H1 (cell line): ENCODE data around the gene RASD2. TPM values are rescaled to one million over a fixed set of nuclear protein-coding genes. Genes with fewer than 3 reads are reported as not detected.

Experiments
- CTCF ChIA-PET: fragments of 300-600 bp; sonication (Branson Sonifier 250); formaldehyde crosslinking; loops from one replicate; lab custom pipeline; 2021; ENCODE audit not compliant: partially characterized antibody; lab: Charles Lee
- POLR2A ChIA-PET: fragments of 300-600 bp; sonication (Branson Sonifier 250); formaldehyde crosslinking; loops from one replicate; lab custom pipeline; 2021; ENCODE audit warnings: inconsistent platforms; ENCODE audit not compliant: partially characterized antibody; lab: Charles Lee
- DNase-seq, 2 experiments: peaks; one replicate each; pipeline versions ENCODE4 v3.0.0 to v3.0.0-alpha.2; 2010 to 2022; ENCODE audit warnings: low spot score in 2 of 2, low read depth in 1 of 2, mixed read lengths in 1 of 2
- FAIRE-seq: peaks from 2 replicates; lab custom pipeline; 2011; peaks lifted over from hg19 to GRCh38; lab: Jason Lieb, UNC
- H2AFZ ChIP-seq: 2 replicates; pipeline ENCODE4 v1.8.1; 2012; ENCODE audit warnings: low read length, inconsistent platforms
- H2AK5ac ChIP-seq: 2 replicates; pipeline ENCODE4 v1.6.1; 2013; ENCODE audit warnings: low read depth, low read length
- H2BK120ac ChIP-seq: replicated peaks from 2 replicates; pipeline ENCODE3; 2013; ENCODE audit warnings: low read depth, low read length, inconsistent platforms
- H2BK12ac ChIP-seq: 2 replicates; pipeline ENCODE4 v1.6.1; 2013; ENCODE audit warnings: low read depth, low read length
- H2BK15ac ChIP-seq: 2 replicates; pipeline ENCODE4 v1.6.1; 2013; ENCODE audit warnings: low read length
- H2BK20ac ChIP-seq: 2 replicates; pipeline ENCODE4 v1.6.1; 2013; ENCODE audit warnings: low read length
- H2BK5ac ChIP-seq: 2 replicates; pipeline ENCODE4 v1.6.1; 2013; ENCODE audit warnings: low read depth, low read length
- H3K14ac ChIP-seq: 2 replicates; pipeline ENCODE4 v1.6.1; 2013; ENCODE audit warnings: inconsistent platforms; ENCODE audit not compliant: insufficient read length
- H3K18ac ChIP-seq: 2 replicates; pipeline ENCODE4 v1.6.1; 2013; ENCODE audit warnings: low read length; ENCODE audit errors: extremely low read depth
- H3K23ac ChIP-seq: 2 replicates; pipeline ENCODE4 v1.6.1; 2013; ENCODE audit warnings: inconsistent platforms; ENCODE audit not compliant: insufficient read length
- H3K23me2 ChIP-seq: 2 replicates; pipeline ENCODE4 v1.6.1; 2013; ENCODE audit warnings: low read depth, low read length
- H3K27ac ChIP-seq: 2 replicates; pipeline ENCODE4 v1.6.1; 2011; ENCODE audit warnings: low read depth, low read length, inconsistent platforms
- H3K27me3 ChIP-seq, 4 experiments: replicated peaks in 1 of 4; 1 replicate in 1 of 4; 2 replicates in 3 of 4; pipeline versions ENCODE4 v1.6.1 to v1.8.1; 2011 to 2013; ENCODE audit warnings: low read length in 3 of 4, mild to moderate bottlenecking in 3 of 4, inconsistent platforms in 2 of 4, mixed read lengths in 2 of 4, moderate library complexity in 1 of 4; ENCODE audit not compliant: control insufficient read depth in 3 of 4, insufficient read depth in 3 of 4; ENCODE audit errors: extremely low read depth in 1 of 4
- H3K36me3 ChIP-seq, 4 experiments: 2 replicates each; pipeline versions ENCODE4 v1.6.1 to v1.8.1; 2011 to 2013; ENCODE audit warnings: mild to moderate bottlenecking in 4 of 4, low read length in 3 of 4, moderate library complexity in 2 of 4, control low read depth in 1 of 4, inconsistent platforms in 1 of 4; ENCODE audit not compliant: insufficient read depth in 4 of 4, control insufficient read depth in 2 of 4
- H3K4ac ChIP-seq: replicated peaks from 2 replicates; pipeline ENCODE3; 2013; ENCODE audit warnings: low read length, low read depth, mixed read lengths, inconsistent platforms; ENCODE audit not compliant: insufficient read length
- H3K4me1 ChIP-seq, 4 experiments: replicated peaks in 1 of 4; 1 replicate in 1 of 4; 2 replicates in 3 of 4; pipeline versions ENCODE4 v1.6.1 to v1.8.1; 2011 to 2013; ENCODE audit warnings: low read length in 3 of 4, inconsistent platforms in 2 of 4, mixed read lengths in 1 of 4; ENCODE audit not compliant: insufficient read depth in 4 of 4, control insufficient read depth in 3 of 4
- H3K4me2 ChIP-seq, 2 experiments: 2 replicates each; pipeline versions ENCODE4 v1.6.1 to v1.8.1; 2011 to 2013; ENCODE audit warnings: low read depth in 2 of 2, low read length in 2 of 2, control low read depth in 1 of 2, inconsistent platforms in 1 of 2, mild to moderate bottlenecking in 1 of 2; ENCODE audit not compliant: insufficient read depth in 1 of 2
- H3K4me3 ChIP-seq, 4 experiments: fragments of 200-600, 300-600 bp in 1 of 4; sonication (generic), shearing (Covaris generic), sonication (Bioruptor Twin) in 1 of 4; 2 replicates each; pipeline versions ENCODE4 v1.5.1 to v1.8.1; 2011 to 2016; ENCODE audit warnings: low read length in 4 of 4, low read depth in 3 of 4, control low read depth in 2 of 4, inconsistent platforms in 2 of 4, mild to moderate bottlenecking in 2 of 4, mixed read lengths in 1 of 4, moderate library complexity in 1 of 4; ENCODE audit not compliant: insufficient read depth in 2 of 4; ENCODE audit errors: extremely low read depth in 1 of 4
- H3K56ac ChIP-seq: replicated peaks from 2 replicates; pipeline ENCODE3; 2013; ENCODE audit warnings: low read depth, mild to moderate bottlenecking, mixed read lengths, low read length, inconsistent platforms; ENCODE audit not compliant: insufficient read length
- H3K79me1 ChIP-seq: 2 replicates; pipeline ENCODE4 v1.6.1; 2013; ENCODE audit warnings: low read depth, low read length, control low read depth
- H3K79me2 ChIP-seq, 2 experiments: 2 replicates each; pipeline versions ENCODE4 v1.6.1 to v1.8.1; 2012 to 2013; ENCODE audit warnings: low read length in 2 of 2, mild to moderate bottlenecking in 2 of 2, inconsistent platforms in 1 of 2; ENCODE audit not compliant: insufficient read depth in 2 of 2, control insufficient read depth in 1 of 2
- H3K9ac ChIP-seq, 4 experiments: replicated peaks in 1 of 4; 1 replicate in 1 of 4; 2 replicates in 3 of 4; pipeline versions ENCODE4 v1.6.1 to v1.8.1; 2011 to 2013; ENCODE audit warnings: low read depth in 3 of 4, low read length in 3 of 4, control low read depth in 2 of 4, mild to moderate bottlenecking in 2 of 4, moderate library complexity in 2 of 4, inconsistent platforms in 1 of 4; ENCODE audit errors: extremely low read depth in 1 of 4
- H3K9me3 ChIP-seq, 2 experiments: 2 replicates each; pipeline versions ENCODE4 v1.6.1 to v1.8.1; 2012 to 2013; ENCODE audit warnings: mild to moderate bottlenecking in 2 of 2, moderate library complexity in 2 of 2, control low read depth in 1 of 2, inconsistent platforms in 1 of 2, low read depth in 1 of 2, low read length in 1 of 2, mixed read lengths in 1 of 2; ENCODE audit not compliant: insufficient read depth in 2 of 2
- H4K20me1 ChIP-seq, 2 experiments: replicated peaks in 1 of 2; 2 replicates each; pipeline versions ENCODE3 to v1.8.1; 2011 to 2013; ENCODE audit warnings: inconsistent platforms in 2 of 2, low read length in 2 of 2, mild to moderate bottlenecking in 1 of 2; ENCODE audit not compliant: insufficient read depth in 2 of 2, control insufficient read depth in 1 of 2
- H4K5ac ChIP-seq: 2 replicates; pipeline ENCODE4 v1.6.1; 2013; ENCODE audit warnings: low read length, low read depth, mixed read lengths, inconsistent platforms; ENCODE audit not compliant: insufficient read length
- H4K8ac ChIP-seq: 2 replicates; pipeline ENCODE4 v1.8.0; 2013; ENCODE audit warnings: mild to moderate bottlenecking, moderate library complexity, low read length, inconsistent platforms; ENCODE audit not compliant: insufficient read depth; ENCODE audit errors: extremely low read depth
- H4K91ac ChIP-seq: replicated peaks from 2 replicates; pipeline ENCODE3; 2013; ENCODE audit warnings: low read length, mixed read lengths, inconsistent platforms; ENCODE audit not compliant: insufficient read length
- EP300 ChIP-seq, 2 experiments: IDR thresholded peaks; 1 replicate in 1 of 2; 2 replicates in 1 of 2; pipeline ENCODE4 v1.6.1; 2011 to 2012; ENCODE audit warnings: low read depth in 2 of 2, low read length in 2 of 2, mild to moderate bottlenecking in 2 of 2, borderline replicate concordance in 1 of 2, inconsistent platforms in 1 of 2, moderate library complexity in 1 of 2
- HDAC2 ChIP-seq, 2 experiments: fragments of 300-600 bp in 1 of 2; sonication (generic) in 1 of 2; IDR thresholded peaks; 2 replicates each; pipeline ENCODE4 v1.6.1; 2011 to 2012; ENCODE audit warnings: low read depth in 2 of 2, low read length in 2 of 2, mild to moderate bottlenecking in 2 of 2, moderate library complexity in 2 of 2, borderline replicate concordance in 1 of 2, inconsistent platforms in 1 of 2
- HDAC6 ChIP-seq: IDR thresholded peaks from one replicate; pipeline ENCODE4 v1.7.1; 2012; ENCODE audit warnings: low read depth, mild to moderate bottlenecking, inconsistent platforms, low read length, moderate library complexity
- TEAD4 ChIP-seq: IDR thresholded peaks from 2 replicates; pipeline ENCODE4 v1.6.1; 2012; ENCODE audit warnings: low read depth, low read length, inconsistent platforms, mixed read lengths
- WGBS, 2 experiments: shearing (Covaris generic) in 1 of 2; methylation state at CpG; one replicate each; pipeline versions ENCODE4 v1.1.6 to v1.1.7; 2013 to 2015; ENCODE audit warnings: low lambda C conversion rate in 2 of 2, mixed read lengths in 2 of 2, inconsistent platforms in 1 of 2, low coverage in 1 of 2, missing lambda C conversion rate in 1 of 2; ENCODE audit not compliant: insufficient replicate concordance in 2 of 2, insufficient coverage in 1 of 2, insufficient read length in 1 of 2; ENCODE audit errors: extremely low coverage in 1 of 2, missing lambda C conversion rate in 1 of 2; 5-methylcytosine and 5-hydroxymethylcytosine counted together
- polyA plus RNA-seq, 7 experiments: library from polyadenylated mRNA; depleted of rRNA in 3 of 7; stranded (reverse) in 5 of 7; unstranded in 2 of 7; fragments of >200 nt in 5 of 7; fragments of 200-250 nt in 2 of 7; gene quantifications; 1 replicate in 5 of 7; 2 replicates in 1 of 7; 4 replicates in 1 of 7; pipeline versions ENCODE4 v1.2.1 to v1.2.3, GENCODE V29; 2011 to 2013; ENCODE audit warnings: missing spikeins in 2 of 7, mixed read lengths in 2 of 7
- total RNA-seq: library from RNA; stranded (reverse); fragmentation: NEBNext Ultra II Directional; extraction: Animal tissue kit (Norgen Biotek cat#: 25700); gene quantifications from 2 replicates; pipeline ENCODE4 v1.2.1, GENCODE V29; 2021
- TF ChIP-seq, protein P1 (sequence below): IDR thresholded peaks from 2 replicates; pipeline ENCODE4 v1.6.1; 2012; ENCODE audit warnings: inconsistent platforms
- TF ChIP-seq, protein P2 (sequence below): IDR thresholded peaks from 2 replicates; pipeline ENCODE4 v1.6.1; 2012; ENCODE audit warnings: low read length, inconsistent platforms
- TF ChIP-seq, protein P3 (sequence below): IDR thresholded peaks from 2 replicates; pipeline ENCODE4 v1.6.1; 2011; ENCODE audit warnings: low read length, improper control_type of control experiment

The RASD2 gene
- total and polyA plus RNA-seq, 2 of the 8 experiments (the other 6 are each of a cell fraction or from before 2014, with no cell fraction given) = 1.9 to 5.1 TPM

DNA sequence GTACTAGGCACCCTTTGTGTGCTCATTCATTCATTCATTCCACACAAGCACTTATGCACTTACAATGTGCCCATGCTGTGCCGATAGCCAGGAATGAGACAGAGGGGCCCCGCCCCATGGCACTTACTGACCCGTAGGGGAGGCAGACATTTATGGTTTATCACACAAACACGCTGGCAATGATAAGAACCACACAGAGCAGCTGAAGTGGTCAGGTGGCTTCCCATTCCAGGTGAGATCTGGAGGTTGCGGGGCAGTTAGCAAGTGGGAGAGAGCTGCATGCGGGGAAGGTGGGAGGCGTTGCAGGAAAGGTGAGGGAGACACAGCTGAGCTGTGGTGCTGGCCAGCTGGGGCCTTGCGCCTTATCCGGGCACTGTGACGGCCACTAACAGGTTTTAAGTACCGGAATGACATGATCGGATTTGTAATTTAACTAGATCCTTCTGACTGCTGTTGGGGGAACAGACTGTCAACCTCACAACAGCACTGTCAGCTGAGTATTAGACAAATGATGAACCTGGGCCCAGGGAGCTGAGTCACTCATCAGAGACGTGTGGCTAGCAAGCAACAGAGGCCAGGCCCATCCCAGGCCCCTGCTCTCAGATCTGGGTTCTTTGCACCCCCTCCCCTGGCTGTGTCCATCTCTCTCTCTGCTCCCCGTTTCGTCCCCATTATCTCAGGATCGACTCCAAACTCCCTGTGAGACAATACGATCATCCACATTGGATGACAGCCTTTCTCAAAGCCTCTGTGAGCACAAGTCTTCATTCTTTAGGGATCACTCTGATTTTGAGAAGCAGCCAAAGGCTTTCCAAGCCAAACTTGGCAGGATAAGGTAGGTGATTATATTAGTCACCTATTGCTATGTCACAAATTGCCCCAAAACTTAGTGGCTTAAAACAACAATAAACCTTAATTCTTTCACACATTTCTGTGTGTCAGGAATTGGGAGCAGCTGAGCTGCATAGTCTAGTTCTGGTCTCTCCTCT, 28.4 kb downstream of the RASD2 start:
- Histone ChIP-seq H2BK15ac (no peak overlapping the region), H4K8ac (no peak overlapping the region), H3K9ac (no peak overlapping the region), H2AK5ac (no peak overlapping the region), H2AFZ (no peak overlapping the region), H3K27ac (no peak overlapping the region), H3K79me2 (no peaks in the 10 kb centered on the region), H3K36me3 (no peaks in the 10 kb centered on the region), H4K5ac (no peak overlapping the region), H4K91ac (no peak overlapping the region), H2BK120ac (no peak overlapping the region), H2BK12ac (no peak overlapping the region), H3K23ac (no peak overlapping the region), H4K20me1 (no peaks in the 10 kb centered on the region), H3K27me3 (no peaks in the 10 kb centered on the region), H3K4me2 (no peak overlapping the region), H3K9me3 (no peaks in the 10 kb centered on the region), H3K18ac (no peak overlapping the region), H3K4me1 (peaks cover 0 to 3% (median 0%) of the 10 kb centered on the region in 4 experiments; a peak in 1 of 7 replicates), H2BK20ac (no peak overlapping the region), H3K14ac (no peak overlapping the region), H2BK5ac (no peak overlapping the region), H3K79me1 (no peaks in the 10 kb centered on the region), H3K23me2 (no peaks in the 10 kb centered on the region), H3K4ac (no peak overlapping the region), H3K56ac (no peak overlapping the region), H3K4me3 (no peak overlapping the region)
- FAIRE-seq = no peak
- ChIA-PET POLR2A (interaction anchor here (1.2 kb wide), 1 partner anchor 166 kb away, joined by 3 read pairs; no protein-coding TSS in a partner anchor), CTCF (interaction anchor here (0.6 to 2.3 kb wide), 8 partner anchors 8 to 217 kb away, joined by 3 to 17 read pairs (median 3); no protein-coding TSS in a partner anchor)
- WGBS, 2 experiments = 88% methylated on average over 17 of the region's 17 CpGs; no CpG with 5 or more reads in 1 of the 2 experiments
- no peak for DNase-seq
- TF ChIP-seq, protein P1, sequence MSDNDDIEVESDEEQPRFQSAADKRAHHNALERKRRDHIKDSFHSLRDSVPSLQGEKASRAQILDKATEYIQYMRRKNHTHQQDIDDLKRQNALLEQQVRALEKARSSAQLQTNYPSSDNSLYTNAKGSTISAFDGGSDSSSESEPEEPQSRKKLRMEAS = no peak
- TF ChIP-seq HDAC6 (no peak), TEAD4 (no peak), EP300 (IDR thresholded peaks at IDR 0.05; ENCODE audit: borderline replicate concordance in 1 of 2, low read depth in 2 of 2, low read length in 2 of 2) (no peak), HDAC2 (IDR thresholded peaks at IDR 0.05; ENCODE audit: borderline replicate concordance in 1 of 2, low read depth in 2 of 2, low read length in 2 of 2) (no peak)
- TF ChIP-seq, protein P2, sequence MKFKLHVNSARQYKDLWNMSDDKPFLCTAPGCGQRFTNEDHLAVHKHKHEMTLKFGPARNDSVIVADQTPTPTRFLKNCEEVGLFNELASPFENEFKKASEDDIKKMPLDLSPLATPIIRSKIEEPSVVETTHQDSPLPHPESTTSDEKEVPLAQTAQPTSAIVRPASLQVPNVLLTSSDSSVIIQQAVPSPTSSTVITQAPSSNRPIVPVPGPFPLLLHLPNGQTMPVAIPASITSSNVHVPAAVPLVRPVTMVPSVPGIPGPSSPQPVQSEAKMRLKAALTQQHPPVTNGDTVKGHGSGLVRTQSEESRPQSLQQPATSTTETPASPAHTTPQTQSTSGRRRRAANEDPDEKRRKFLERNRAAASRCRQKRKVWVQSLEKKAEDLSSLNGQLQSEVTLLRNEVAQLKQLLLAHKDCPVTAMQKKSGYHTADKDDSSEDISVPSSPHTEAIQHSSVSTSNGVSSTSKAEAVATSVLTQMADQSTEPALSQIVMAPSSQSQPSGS = no peak
- TF ChIP-seq, protein P3, sequence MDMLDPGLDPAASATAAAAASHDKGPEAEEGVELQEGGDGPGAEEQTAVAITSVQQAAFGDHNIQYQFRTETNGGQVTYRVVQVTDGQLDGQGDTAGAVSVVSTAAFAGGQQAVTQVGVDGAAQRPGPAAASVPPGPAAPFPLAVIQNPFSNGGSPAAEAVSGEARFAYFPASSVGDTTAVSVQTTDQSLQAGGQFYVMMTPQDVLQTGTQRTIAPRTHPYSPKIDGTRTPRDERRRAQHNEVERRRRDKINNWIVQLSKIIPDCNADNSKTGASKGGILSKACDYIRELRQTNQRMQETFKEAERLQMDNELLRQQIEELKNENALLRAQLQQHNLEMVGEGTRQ = no peak
